ENCODE measurements around the gene KLRD1.
"Not testable (repeated sequence)": the region's sequence is repeated elsewhere in the genome, so short reads cannot be mapped to it uniquely, and the experiment has no call there.

Gene KLRD1

DNA sequence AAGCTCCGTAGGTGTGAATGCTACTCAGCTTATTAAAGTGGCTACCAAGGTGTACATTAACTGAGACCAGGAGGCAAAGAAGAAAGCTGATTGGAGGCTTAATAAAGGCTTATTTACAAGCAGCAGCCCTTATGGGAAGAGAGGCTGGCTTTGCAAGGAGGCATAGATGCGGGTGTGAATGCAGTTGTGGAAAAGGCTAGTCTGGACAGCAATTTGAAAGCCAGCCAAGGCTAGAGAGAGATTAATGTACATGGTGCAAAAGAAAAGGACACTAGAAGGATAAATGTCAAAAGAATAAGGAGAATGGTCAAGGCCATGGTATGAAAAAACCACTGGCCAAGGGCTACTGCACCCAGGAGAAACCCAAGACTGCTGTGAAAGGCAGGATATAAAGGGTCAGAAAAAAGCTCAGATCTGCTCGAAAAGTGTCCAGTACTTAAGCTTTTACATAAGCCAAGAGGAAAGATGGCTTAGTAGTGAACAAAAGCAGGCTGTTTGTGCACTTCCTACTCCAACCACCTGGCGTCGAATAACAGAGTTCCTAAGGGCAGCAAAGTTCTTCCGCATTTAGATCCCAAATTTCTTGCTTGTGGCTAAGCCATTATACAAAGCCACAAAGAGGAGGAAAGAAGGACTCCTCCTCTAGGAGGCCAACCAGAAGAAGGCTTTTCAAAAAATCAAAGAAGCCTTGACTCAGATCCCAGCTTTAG lies 58.2 kb downstream of the KLRD1 start:
- no peak for FAIRE-seq
- DNase-seq (ENCODE audit: extremely low spot score, insufficient read length, low read depth): no peak

GRCh38 chr12:10366875-10367274 lies 59.2 kb downstream of the KLRD1 start:
- no peak for FAIRE-seq
- DNase-seq (ENCODE audit: extremely low spot score, insufficient read length, low read depth): no peak

- FAIRE-seq; DNase-seq (ENCODE audit: extremely low spot score, insufficient read length, low read depth): not testable (repeated sequence)
Measured at GRCh38 chr12:10367714-10368113, 60.0 kb downstream of the KLRD1 start.

GRCh38 chr12:10368206-10369171 lies 60.8 kb downstream of the KLRD1 start:
- DNase-seq (ENCODE audit: extremely low spot score, insufficient read length, low read depth): no peak
- no peak for FAIRE-seq

- no peak for DNase-seq (ENCODE audit: extremely low spot score, insufficient read length, low read depth)
- no peak for FAIRE-seq
Measured at GRCh38 chr12:10369557-10370415, 62.1 kb downstream of the KLRD1 start.

GRCh38 chr12:10371893-10372535 lies 64.3 kb downstream of the KLRD1 start:
- not testable (repeated sequence) for DNase-seq (ENCODE audit: extremely low spot score, insufficient read length, low read depth); FAIRE-seq

- no peak for FAIRE-seq
- no peak for DNase-seq (ENCODE audit: extremely low spot score, insufficient read length, low read depth)
Measured at GRCh38 chr12:10372559-10372958, 64.9 kb downstream of the KLRD1 start.

DNA sequence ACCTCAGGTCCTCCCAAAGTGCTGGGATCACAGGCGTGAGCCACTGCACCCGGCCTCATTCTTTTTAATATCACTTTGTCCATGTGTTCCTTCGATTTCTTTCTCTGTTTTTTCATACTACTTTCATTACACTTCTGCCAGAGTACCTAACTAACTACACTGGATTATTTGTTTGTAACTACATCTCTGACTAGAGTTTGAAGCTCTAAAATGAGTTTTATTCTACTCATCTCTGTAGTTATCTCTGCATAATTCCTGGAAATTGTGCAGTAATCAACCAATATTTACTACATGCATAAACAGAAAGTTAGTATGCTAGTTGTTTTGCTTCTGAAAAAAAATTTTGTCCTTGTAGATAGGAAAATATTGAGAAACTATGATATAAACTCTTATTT lies 67.0 kb downstream of the KLRD1 start:
- DNase-seq (ENCODE audit: extremely low spot score, insufficient read length, low read depth) (no peak), FAIRE-seq (no peak)

DNA sequence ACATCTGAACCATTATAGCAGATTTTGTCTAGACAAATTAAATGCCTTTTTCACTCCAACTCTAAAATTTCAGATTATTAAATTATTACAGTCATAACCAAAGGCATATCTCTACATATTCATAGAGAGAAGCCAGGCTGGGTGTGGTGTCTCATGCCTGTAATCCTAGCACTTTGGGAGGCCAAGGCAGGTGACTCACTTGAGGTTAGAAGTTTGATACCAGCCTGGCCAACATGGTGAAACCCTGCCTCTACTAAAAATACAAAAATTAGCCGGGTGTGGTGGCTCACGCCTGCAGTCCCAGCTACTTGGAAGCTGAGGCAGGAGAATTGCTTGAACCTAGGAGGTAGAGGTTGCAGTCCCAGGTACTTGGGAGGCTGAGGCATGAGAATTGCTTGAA lies 71.1 kb downstream of the KLRD1 start:
- FAIRE-seq; DNase-seq (ENCODE audit: extremely low spot score, insufficient read length, low read depth): not testable (repeated sequence)
